Upper lobe of left lung (tissue), 6 donors: ENCODE data around the gene DMBT1. TPM values are rescaled to one million over a fixed set of nuclear protein-coding genes. Genes with fewer than 3 reads are reported as not detected.

Experiments
- ATAC-seq, 2 donors: fragments of 200-7000 bp; cut with Tn5 transposase; one replicate each; pipeline ENCODE4 v1.9.1; 2022; ENCODE audit warnings: mild to moderate bottlenecking in 2 of 2, moderate library complexity in 2 of 2; ENCODE audit not compliant: low FRiP score in 2 of 2
- DNase-seq, 2 donors: peaks; one replicate each; pipeline ENCODE4 v3.0.0-alpha.2; 2019 to 2020
- H3K27ac ChIP-seq, 4 donors: fragments of 200-600 bp; sonication (generic); one replicate each; pipeline ENCODE4 v1.5.1; 2016 to 2019
- H3K27me3 ChIP-seq, 4 donors: fragments of 200-600 bp; sonication (generic); one replicate each; pipeline ENCODE4 v1.5.1; 2017 to 2019
- H3K36me3 ChIP-seq, 4 donors: fragments of 200-600 bp; sonication (generic); one replicate each; pipeline ENCODE4 v1.5.1; 2016 to 2019
- H3K4me1 ChIP-seq, 4 donors: fragments of 200-600 bp; sonication (generic); one replicate each; pipeline ENCODE4 v1.5.1; 2018 to 2019
- H3K4me3 ChIP-seq, 4 donors: fragments of 200-600 bp; sonication (generic); one replicate each; pipeline ENCODE4 v1.5.1; 2017 to 2019; ENCODE audit warnings: mild to moderate bottlenecking in 2 of 4, moderate library complexity in 1 of 4
- H3K9me3 ChIP-seq, 4 donors: fragments of 200-600 bp; sonication (generic); one replicate each; pipeline ENCODE4 v1.5.1; 2018 to 2019
- EP300 ChIP-seq, 4 donors: sonication (generic); formaldehyde crosslinking; IDR thresholded peaks; one replicate each; pipeline ENCODE4 v1.5.1; 2017; ENCODE audit warnings: antibody characterized with exemption in 4 of 4, control low read depth in 2 of 4
- POLR2AphosphoS5 ChIP-seq, 2 donors: sonication (generic); formaldehyde crosslinking; IDR thresholded peaks; one replicate each; pipeline ENCODE4 v1.5.1; 2017; ENCODE audit warnings: antibody characterized with exemption in 2 of 2
- WGBS, 2 donors: methylation state at CpG; one replicate each; pipeline ENCODE4 v1.1.5; 2017 to 2018; 5-methylcytosine and 5-hydroxymethylcytosine counted together
- total RNA-seq, 6 donors: library from RNA; depleted of rRNA in 4 of 6; stranded (reverse); fragments of >200 nt in 4 of 6; gene quantifications; one replicate each; pipeline versions ENCODE4 v1.1.0 to v1.2.1, GENCODE V29; 2016 to 2021
- donor health status: DM: no; HTN: no; CAD: no; lungs with moderate emphysema.
- donor health status: DM: no; HTN: yes; CAD: no; lungs with severe emphysema.

The DMBT1 gene
- total RNA-seq, 6 donors from 2014 or later, result 16.8 to 201 (median 39.4) TPM

DNA sequence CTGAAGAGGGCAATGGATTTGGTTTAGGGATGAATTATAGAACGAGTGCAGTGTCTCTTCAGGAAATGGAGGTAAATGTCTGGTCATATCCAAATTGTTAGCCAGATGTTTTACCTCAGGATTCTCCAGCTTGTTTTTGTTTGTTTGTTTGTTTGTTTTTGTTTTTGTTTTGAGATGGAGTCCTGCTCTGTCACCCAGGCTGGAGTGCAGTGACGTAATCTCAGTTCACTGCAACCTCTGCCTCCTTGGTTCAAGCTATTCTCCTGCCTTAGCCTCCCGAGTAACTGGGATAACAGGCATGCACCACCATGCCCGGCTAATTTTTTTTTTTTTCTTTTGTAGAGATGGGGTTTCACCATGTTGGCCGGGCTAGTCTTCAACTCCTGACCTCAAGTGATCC is 132.2 kb downstream of the DMBT1 start:
- TF ChIP-seq POLR2AphosphoS5 (IDR thresholded peaks at IDR 0.05) (no peak), EP300 (IDR thresholded peaks at IDR 0.05) (no peak)
- H3K27me3 ChIP-seq, result no peaks in the 10 kb centered on the region
- ATAC-seq (no peak), DNase-seq (no peak)
- no peak overlapping the region for H3K4me3 ChIP-seq
- no peaks in the 10 kb centered on the region for H3K9me3 ChIP-seq
- WGBS, 2 donors, result 81 to 90% methylated on average over 5 of the region's 5 CpGs
- H3K4me1 ChIP-seq, result peaks cover 0 to 7% (median 3%) of the 10 kb centered on the region in 4 donors
- H3K27ac ChIP-seq, result no peak overlapping the region
- no peaks in the 10 kb centered on the region for H3K36me3 ChIP-seq

Other genes with a start within 250 kb of the DMBT1 start
- gene PLEKHA1, start 186.0 kb upstream of the DMBT1 start, total RNA-seq, result 10 to 100 TPM; 29.5 to 78.4 (median 43.7) TPM
- gene ARMS2, start 106.1 kb upstream of the DMBT1 start, total RNA-seq, result not detected
- gene HTRA1, start 99.2 kb upstream of the DMBT1 start, total RNA-seq, result 10 to 100 TPM; 20.7 to 72.8 (median 36.2) TPM
- not detected for gene C10orf120, start 139.1 kb downstream of the DMBT1 start, total RNA-seq